Cardiac muscle cell (in vitro differentiated cells and primary cell): ENCODE measurements around the gene AOPEP. TPM values are rescaled to one million over a fixed set of nuclear protein-coding genes. Genes with fewer than 3 reads are reported as not detected.

ENCODE experiments used
- DNase-seq, 2 donors: peaks; one replicate each; pipeline versions ENCODE4 v3.0.0 to v3.0.0-alpha.2; 2010 to 2017; ENCODE audit warnings: low read depth in 1 of 2, low spot score in 1 of 2
- H3K27ac ChIP-seq: fragments of 200-600 bp; sonication (generic); 2 replicates; pipeline ENCODE4 v1.5.1; 2016
- H3K27me3 ChIP-seq: fragments of 200-600 bp; sonication (generic); 2 replicates; pipeline ENCODE4 v1.6.0; 2016; ENCODE audit warnings: control low read depth
- H3K36me3 ChIP-seq: fragments of 200-600 bp; sonication (generic); 2 replicates; pipeline ENCODE4 v1.5.1; 2016; ENCODE audit warnings: control low read depth
- H3K4me1 ChIP-seq: fragments of 200-600 bp; sonication (generic); 2 replicates; pipeline ENCODE4 v1.8.1; 2017; ENCODE audit warnings: low read depth, mild to moderate bottlenecking, mixed run types
- H3K4me3 ChIP-seq: fragments of 200-600 bp; sonication (generic); 2 replicates; pipeline ENCODE4 v1.5.1; 2016; ENCODE audit warnings: mild to moderate bottlenecking
- H3K9me3 ChIP-seq: fragments of 200-600 bp; sonication (generic); 2 replicates; pipeline ENCODE4 v1.5.1; 2017; ENCODE audit warnings: low read depth, mild to moderate bottlenecking, control low read depth
- polyA plus RNA-seq: library from polyadenylated mRNA; unstranded; fragments of >200 nt; fragmentation: Nextera tagmentation; extraction: Ambion mirVana; gene quantifications from 2 replicates; pipeline ENCODE4 v1.2.1, GENCODE V29; 2016
- total RNA-seq: library from RNA; depleted of rRNA; stranded (reverse); fragments of >200 nt; gene quantifications from 2 replicates; pipeline ENCODE4 v1.2.3, GENCODE V29; 2016
- TF ChIP-seq, protein P1 (sequence below): IDR thresholded peaks from 2 replicates; pipeline ENCODE4 v1.5.1; 2012; ENCODE audit warnings: low read depth, mild to moderate bottlenecking, low read length

The AOPEP gene
- total and polyA plus RNA-seq, 2 experiments from 2014 or later, result 46.8 to 88.7 TPM

DNA sequence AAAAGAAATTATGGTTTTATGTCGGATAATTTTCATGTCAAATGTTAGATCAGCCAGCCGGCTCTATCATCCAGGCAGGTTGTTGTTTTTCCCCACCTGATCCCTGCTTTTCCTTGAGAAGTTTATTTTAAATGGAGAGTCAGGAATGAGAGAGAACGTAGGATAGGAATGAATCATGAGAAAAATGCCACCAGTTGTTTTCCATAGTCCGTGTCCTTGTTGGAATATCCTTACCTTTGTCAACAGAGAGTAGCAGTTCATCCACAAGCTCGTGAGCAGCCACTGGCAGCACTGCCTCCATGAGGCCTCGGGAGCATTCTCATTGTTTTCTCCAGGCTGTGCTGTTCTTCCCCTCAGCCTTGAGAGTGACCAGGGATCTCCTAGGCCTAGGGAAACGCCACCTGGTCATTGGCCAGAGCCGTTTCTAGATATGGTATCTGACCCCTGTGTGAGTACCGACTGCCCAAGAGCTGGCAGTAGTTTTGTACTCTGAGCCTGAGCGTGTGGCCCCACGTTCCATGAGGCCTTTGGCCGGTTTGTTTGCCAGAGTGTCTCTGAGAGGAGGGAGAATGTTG is 297.7 kb downstream of the AOPEP start:
- Histone ChIP-seq H3K4me1 (peaks cover 18% of the 10 kb centered on the region), H3K36me3 (peaks cover 15% of the 10 kb centered on the region), H3K9me3 (no peaks in the 10 kb centered on the region), H3K27ac (peak overlapping the region; percentile 32), H3K27me3 (no peaks in the 10 kb centered on the region), H3K4me3 (no peak overlapping the region)
- DNase-seq, result no peak
- TF ChIP-seq, protein P1, sequence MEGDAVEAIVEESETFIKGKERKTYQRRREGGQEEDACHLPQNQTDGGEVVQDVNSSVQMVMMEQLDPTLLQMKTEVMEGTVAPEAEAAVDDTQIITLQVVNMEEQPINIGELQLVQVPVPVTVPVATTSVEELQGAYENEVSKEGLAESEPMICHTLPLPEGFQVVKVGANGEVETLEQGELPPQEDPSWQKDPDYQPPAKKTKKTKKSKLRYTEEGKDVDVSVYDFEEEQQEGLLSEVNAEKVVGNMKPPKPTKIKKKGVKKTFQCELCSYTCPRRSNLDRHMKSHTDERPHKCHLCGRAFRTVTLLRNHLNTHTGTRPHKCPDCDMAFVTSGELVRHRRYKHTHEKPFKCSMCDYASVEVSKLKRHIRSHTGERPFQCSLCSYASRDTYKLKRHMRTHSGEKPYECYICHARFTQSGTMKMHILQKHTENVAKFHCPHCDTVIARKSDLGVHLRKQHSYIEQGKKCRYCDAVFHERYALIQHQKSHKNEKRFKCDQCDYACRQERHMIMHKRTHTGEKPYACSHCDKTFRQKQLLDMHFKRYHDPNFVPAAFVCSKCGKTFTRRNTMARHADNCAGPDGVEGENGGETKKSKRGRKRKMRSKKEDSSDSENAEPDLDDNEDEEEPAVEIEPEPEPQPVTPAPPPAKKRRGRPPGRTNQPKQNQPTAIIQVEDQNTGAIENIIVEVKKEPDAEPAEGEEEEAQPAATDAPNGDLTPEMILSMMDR, result no peak

DNA sequence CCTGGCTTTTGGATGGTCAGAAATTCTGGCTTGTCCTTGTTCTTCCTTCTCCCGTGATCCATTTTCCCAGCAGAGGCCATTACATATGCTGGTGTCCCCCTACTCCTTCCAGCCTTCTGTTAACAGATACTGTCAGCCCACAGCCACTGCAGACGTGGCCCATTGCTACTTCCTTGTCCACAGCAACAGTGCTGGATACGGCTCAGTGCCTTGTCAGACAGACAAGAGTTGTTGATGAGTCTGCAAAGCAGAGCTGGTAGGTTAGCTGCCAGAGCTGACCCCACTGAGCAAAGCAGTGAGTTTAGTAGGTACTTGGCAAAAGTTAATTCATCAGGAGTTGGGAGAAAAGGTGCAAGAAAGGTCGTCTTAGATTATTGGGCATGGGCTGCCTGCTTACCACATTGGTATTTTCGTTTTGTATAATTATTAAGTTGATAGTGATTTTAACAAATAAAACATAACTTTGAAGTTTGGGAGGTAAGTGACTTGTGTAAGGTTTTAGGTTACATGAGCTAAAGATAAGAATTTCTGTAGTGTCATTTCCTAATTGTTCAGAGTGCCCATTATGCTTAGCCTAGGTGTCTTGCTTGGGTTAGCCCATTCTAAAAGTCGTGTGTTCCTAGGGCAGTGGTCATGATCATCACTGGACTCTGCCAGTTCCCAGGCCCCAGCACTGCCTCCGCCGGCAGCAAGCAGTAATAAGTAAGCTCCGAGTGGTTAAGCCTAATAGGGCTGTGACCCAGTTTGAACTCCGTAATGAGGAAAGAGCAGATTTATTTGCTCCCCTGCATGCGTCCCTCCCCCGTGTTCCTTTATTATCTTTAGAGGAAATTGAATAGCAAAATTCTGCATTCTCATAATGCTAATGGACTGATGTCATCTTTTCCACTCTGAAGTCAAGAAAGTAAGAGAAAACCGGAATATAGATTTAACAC is 299.0 kb downstream of the AOPEP start:
- peaks cover 3% of the 10 kb centered on the region for H3K36me3 ChIP-seq
- no peak overlapping the region for H3K4me3 ChIP-seq
- TF ChIP-seq, protein P1, result peak; percentile 63
- no peaks in the 10 kb centered on the region for H3K27me3 ChIP-seq
- H3K4me1 ChIP-seq, result peaks cover 22% of the 10 kb centered on the region
- H3K27ac ChIP-seq, result no peak overlapping the region
- no peaks in the 10 kb centered on the region for H3K9me3 ChIP-seq
- DNase-seq, result peak; percentile 11 to 97

DNA sequence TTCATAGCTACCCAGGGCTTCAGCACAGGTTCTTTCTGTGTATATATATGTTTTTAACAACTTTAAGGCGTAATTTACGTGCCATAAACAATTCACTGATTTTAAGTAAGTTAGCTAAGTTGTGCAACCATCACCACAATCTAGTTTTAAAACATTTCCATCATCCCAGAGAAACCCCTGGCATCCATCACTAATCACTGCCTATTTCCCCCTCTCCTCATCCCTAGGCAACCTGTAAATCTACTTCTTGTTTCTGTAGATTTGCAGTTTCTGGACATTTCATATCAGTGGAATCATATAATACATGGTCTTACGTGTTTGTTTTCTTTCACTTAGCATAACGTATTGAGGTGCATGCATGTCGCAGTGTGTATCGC is 299.6 kb downstream of the AOPEP start:
- Histone ChIP-seq H3K27me3 (no peaks in the 10 kb centered on the region), H3K4me1 (peaks cover 29% of the 10 kb centered on the region), H3K9me3 (no peaks in the 10 kb centered on the region), H3K4me3 (no peak overlapping the region), H3K27ac (no peak overlapping the region), H3K36me3 (peaks cover 3% of the 10 kb centered on the region)
- TF ChIP-seq, protein P1, result no peak
- no peak for DNase-seq

DNA sequence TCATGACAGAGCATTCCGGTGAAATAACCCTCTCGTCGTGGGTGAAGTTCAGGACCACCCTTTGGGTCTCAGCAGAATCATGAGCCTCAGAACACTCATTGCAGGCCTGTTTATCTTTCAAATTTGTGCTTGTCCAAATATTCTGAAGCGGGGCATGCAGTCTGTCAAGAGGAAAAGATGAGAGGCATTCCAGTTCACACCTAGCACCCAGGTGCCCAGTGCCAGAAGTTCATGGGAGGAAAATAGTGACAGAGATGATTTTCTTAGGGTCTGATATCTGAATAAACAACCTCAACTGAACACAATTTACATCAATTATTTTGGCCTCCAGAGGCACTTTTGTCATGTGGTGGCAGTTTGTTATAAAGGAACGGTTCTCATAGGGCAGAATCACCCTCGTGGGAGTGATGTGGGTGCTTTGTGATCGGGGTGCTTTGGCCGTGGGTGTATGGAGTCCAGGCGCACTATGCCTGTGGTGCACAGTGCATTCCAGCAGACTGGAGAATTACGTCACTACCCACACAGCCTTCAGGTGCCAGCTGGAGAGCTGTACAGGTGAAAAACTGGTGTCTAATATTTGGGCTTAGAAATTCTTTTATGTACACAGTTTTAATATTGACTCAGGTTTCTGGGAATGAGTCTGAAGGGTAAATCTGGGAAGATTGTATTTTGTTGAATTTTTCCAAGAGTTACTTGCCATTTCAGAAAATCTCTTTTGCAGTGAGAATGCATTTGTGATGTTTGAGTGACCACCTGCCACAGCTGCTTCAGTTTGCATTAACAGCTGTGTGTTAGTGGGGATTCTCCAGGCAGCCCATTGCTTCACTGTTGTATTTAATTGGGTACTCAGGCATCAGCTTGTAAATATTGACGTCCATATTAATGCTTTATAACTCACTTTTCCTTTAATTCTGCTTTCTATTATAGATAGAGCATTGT is 301.7 kb downstream of the AOPEP start:
- TF ChIP-seq, protein P1, result no peak
- Histone ChIP-seq H3K27me3 (no peaks in the 10 kb centered on the region), H3K27ac (no peak overlapping the region), H3K9me3 (no peaks in the 10 kb centered on the region), H3K4me1 (peaks cover 47% of the 10 kb centered on the region), H3K4me3 (no peak overlapping the region), H3K36me3 (no peaks in the 10 kb centered on the region)
- no peak for DNase-seq

DNA sequence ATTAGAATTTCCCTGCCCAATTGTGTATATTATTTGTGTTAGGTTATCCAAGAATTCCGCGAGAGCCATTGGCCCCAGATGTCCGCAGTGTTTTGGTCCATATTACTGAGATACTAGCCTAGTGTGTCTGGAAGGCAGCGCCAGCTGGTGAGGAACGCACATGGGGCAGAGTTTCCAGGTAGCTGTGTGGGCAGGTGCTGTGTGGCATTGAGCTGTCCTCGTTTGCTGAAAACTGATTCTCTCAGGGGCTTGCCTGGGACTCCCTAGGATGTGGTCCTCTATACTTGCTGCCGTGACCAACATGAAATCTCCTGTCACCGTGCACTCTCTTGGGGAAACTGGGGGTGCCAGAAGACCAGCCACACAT is 302.3 kb downstream of the AOPEP start:
- Histone ChIP-seq H3K9me3 (no peaks in the 10 kb centered on the region), H3K4me1 (peaks cover 45% of the 10 kb centered on the region), H3K36me3 (no peaks in the 10 kb centered on the region), H3K27me3 (no peaks in the 10 kb centered on the region), H3K4me3 (no peak overlapping the region), H3K27ac (no peak overlapping the region)
- TF ChIP-seq, protein P1, result no peak
- DNase-seq, result no peak
